ENCODE data around the gene RPL22.

Gene RPL22

DNA sequence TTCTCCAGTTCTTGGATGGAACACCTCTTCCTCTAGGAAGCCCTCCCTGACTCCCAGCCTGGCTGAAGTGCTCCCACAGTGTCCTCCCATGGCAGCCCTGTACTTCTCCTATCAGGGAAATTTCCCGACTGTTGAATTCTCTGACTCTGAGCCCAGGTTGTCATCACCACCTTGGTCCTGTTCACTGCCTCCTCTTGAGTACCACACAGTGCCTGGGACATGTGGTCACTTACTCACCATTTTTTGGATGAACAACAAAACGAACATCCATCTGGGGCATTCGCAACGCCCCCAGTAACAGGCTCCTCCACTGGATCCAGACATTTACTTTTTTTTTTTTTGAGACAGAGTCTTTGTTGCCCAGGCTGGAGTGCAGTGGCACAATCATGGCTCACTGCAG, 56.7 kb downstream of the RPL22 start:
- H3K79me2 ChIP-seq (ENCODE audit: control insufficient read depth, low read length) = no peaks in the 10 kb centered on the region
- no peaks in the 10 kb centered on the region for H3K9me3 ChIP-seq (ENCODE audit: control insufficient read depth, insufficient read depth, low read length)
- no peaks in the 10 kb centered on the region for H3F3A ChIP-seq (ENCODE audit: control insufficient read depth, insufficient read depth)
- no peaks in the 10 kb centered on the region for H3K36me3 ChIP-seq (ENCODE audit: control insufficient read depth, low read length)
- H3K9me2 ChIP-seq (replicated peaks; ENCODE audit: control insufficient read depth, low read length) = no peaks in the 10 kb centered on the region
- no peak overlapping the region for H3K4me2 ChIP-seq (ENCODE audit: low read length)
- no peak overlapping the region for H3K4me3 ChIP-seq (ENCODE audit: low read length)
- no peak for TF ChIP-seq EZH2phosphoT487 (IDR thresholded peaks at IDR 0.05; ENCODE audit: borderline replicate concordance, low read length)
- TF ChIP-seq, protein P1, sequence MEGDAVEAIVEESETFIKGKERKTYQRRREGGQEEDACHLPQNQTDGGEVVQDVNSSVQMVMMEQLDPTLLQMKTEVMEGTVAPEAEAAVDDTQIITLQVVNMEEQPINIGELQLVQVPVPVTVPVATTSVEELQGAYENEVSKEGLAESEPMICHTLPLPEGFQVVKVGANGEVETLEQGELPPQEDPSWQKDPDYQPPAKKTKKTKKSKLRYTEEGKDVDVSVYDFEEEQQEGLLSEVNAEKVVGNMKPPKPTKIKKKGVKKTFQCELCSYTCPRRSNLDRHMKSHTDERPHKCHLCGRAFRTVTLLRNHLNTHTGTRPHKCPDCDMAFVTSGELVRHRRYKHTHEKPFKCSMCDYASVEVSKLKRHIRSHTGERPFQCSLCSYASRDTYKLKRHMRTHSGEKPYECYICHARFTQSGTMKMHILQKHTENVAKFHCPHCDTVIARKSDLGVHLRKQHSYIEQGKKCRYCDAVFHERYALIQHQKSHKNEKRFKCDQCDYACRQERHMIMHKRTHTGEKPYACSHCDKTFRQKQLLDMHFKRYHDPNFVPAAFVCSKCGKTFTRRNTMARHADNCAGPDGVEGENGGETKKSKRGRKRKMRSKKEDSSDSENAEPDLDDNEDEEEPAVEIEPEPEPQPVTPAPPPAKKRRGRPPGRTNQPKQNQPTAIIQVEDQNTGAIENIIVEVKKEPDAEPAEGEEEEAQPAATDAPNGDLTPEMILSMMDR (IDR thresholded peaks at IDR 0.05; ENCODE audit: low read depth, low read length, poor library complexity, severe bottlenecking) = no peak
- H4K20me1 ChIP-seq (ENCODE audit: control insufficient read depth, insufficient read depth, low read depth, low read length) = 0 out of 2 replicates have a peak, but pooled peaks cover 3% of the 10 kb centered on the region
- no peaks in the 10 kb centered on the region for H3K4me1 ChIP-seq (ENCODE audit: control insufficient read depth, low read length)
- H3K27me3 ChIP-seq (ENCODE audit: control insufficient read depth, low read length) = no peaks in the 10 kb centered on the region; the same call in 1 of the 2 replicates
- no peak overlapping the region for H3K27ac ChIP-seq (ENCODE audit: low read depth, low read length)

DNA sequence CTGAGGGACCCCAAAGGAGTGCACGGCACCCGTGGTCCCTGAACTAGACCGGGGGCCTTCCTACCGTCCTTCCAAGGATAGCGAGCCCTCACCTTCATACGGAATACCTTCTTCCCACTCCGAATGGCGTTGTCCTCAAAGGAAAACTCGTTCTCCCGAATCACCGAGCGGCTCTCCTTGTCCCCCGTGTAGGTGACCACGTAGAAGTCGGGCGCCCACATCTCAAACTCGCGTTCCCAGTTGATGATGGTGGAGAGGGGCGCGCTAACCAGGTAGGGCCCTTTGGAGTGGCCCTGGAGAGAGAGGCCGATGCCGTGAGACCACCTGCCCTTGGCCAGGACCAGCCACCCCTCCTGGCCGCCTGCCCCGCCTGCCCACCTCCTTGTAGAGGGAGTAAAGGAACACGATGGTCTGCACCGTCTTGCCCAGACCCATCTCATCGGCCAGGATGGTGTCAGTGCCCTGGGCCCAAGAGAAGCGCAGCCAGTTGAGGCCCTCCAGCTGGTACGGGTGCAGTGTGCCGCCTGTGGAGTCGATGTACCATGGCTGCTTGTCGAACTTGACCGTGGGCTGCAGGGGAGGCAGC, 57.3 kb downstream of the RPL22 start:
- Histone ChIP-seq H3K4me3 (ENCODE audit: low read length) (no peak overlapping the region), H4K20me1 (ENCODE audit: control insufficient read depth, insufficient read depth, low read depth, low read length) (0 out of 2 replicates have a peak, but pooled peaks cover 3% of the 10 kb centered on the region), H3K27ac (ENCODE audit: low read depth, low read length) (no peak overlapping the region), H3K9me3 (ENCODE audit: control insufficient read depth, insufficient read depth, low read length) (no peaks in the 10 kb centered on the region), H3F3A (ENCODE audit: control insufficient read depth, insufficient read depth) (no peaks in the 10 kb centered on the region), H3K4me1 (ENCODE audit: control insufficient read depth, low read length) (no peaks in the 10 kb centered on the region), H3K36me3 (ENCODE audit: control insufficient read depth, low read length) (no peaks in the 10 kb centered on the region), H3K27me3 (ENCODE audit: control insufficient read depth, low read length) (no peaks in the 10 kb centered on the region; the same call in 1 of the 2 replicates), H3K79me2 (ENCODE audit: control insufficient read depth, low read length) (no peaks in the 10 kb centered on the region), H3K4me2 (ENCODE audit: low read length) (no peak overlapping the region), H3K9me2 (replicated peaks; ENCODE audit: control insufficient read depth, low read length) (no peaks in the 10 kb centered on the region)
- no peak for TF ChIP-seq EZH2phosphoT487 (IDR thresholded peaks at IDR 0.05; ENCODE audit: borderline replicate concordance, low read length)
- TF ChIP-seq, protein P1 (IDR thresholded peaks at IDR 0.05; ENCODE audit: low read depth, low read length, poor library complexity, severe bottlenecking) = no peak

DNA sequence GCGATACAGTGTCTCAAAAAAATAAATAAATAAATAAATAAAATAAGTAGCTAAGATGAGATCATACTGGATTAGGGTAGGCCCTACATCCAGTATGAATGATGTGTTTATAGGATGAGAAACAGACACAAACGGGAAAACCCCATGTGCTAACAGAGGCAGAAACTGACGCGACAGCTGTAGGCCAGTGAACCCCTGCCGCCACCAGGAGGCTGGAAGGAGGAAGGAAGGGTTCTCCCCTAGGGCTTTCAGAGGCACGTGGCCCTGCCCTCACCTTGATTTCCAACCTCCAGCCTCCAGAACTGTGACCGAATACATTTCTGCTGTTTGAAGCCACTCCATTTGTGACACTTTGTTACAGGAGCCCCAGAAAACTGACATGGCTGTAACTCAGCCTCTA, 57.8 kb downstream of the RPL22 start:
- H3K4me1 ChIP-seq (ENCODE audit: control insufficient read depth, low read length) = no peaks in the 10 kb centered on the region
- no peaks in the 10 kb centered on the region for H3K79me2 ChIP-seq (ENCODE audit: control insufficient read depth, low read length)
- no peaks in the 10 kb centered on the region for H3K36me3 ChIP-seq (ENCODE audit: control insufficient read depth, low read length)
- no peaks in the 10 kb centered on the region; the same call in 1 of the 2 replicates for H3K27me3 ChIP-seq (ENCODE audit: control insufficient read depth, low read length)
- 0 out of 2 replicates have a peak, but pooled peaks cover 3% of the 10 kb centered on the region for H4K20me1 ChIP-seq (ENCODE audit: control insufficient read depth, insufficient read depth, low read depth, low read length)
- no peak overlapping the region for H3K27ac ChIP-seq (ENCODE audit: low read depth, low read length)
- TF ChIP-seq, protein P1 (IDR thresholded peaks at IDR 0.05; ENCODE audit: low read depth, low read length, poor library complexity, severe bottlenecking) = no peak
- no peak for TF ChIP-seq EZH2phosphoT487 (IDR thresholded peaks at IDR 0.05; ENCODE audit: borderline replicate concordance, low read length)
- no peak overlapping the region for H3K4me2 ChIP-seq (ENCODE audit: low read length)
- H3F3A ChIP-seq (ENCODE audit: control insufficient read depth, insufficient read depth) = no peaks in the 10 kb centered on the region
- H3K4me3 ChIP-seq (ENCODE audit: low read length) = no peak overlapping the region
- no peaks in the 10 kb centered on the region for H3K9me3 ChIP-seq (ENCODE audit: control insufficient read depth, insufficient read depth, low read length)
- no peaks in the 10 kb centered on the region for H3K9me2 ChIP-seq (replicated peaks; ENCODE audit: control insufficient read depth, low read length)

All from DOHH2 (cell line).